Smooth muscle cell (in vitro differentiated cells): ENCODE measurements around the gene XPNPEP1. TPM values are rescaled to one million over a fixed set of nuclear protein-coding genes. Genes with fewer than 3 reads are reported as not detected.

Source experiments
- DNase-seq: peaks from one replicate; lab custom pipeline; 2025; ENCODE audit not compliant: unreplicated experiment; lab: John Stamatoyannopoulos, UW
- H2AFZ ChIP-seq: fragments of 200-600 bp; sonication (generic); 2 replicates; pipeline ENCODE4 v1.6.0; 2016; ENCODE audit warnings: antibody characterized with exemption, low read depth, mild to moderate bottlenecking
- H3F3A ChIP-seq: fragments of 200-600 bp; sonication (generic); 2 replicates; pipeline ENCODE4 v1.6.0; 2017; ENCODE audit warnings: antibody characterized with exemption, low read depth
- H3K27ac ChIP-seq: fragments of 200-600 bp; sonication (generic); 2 replicates; pipeline ENCODE4 v1.5.1; 2016; ENCODE audit warnings: low read depth, mild to moderate bottlenecking
- H3K27me3 ChIP-seq: fragments of 200-600 bp; sonication (generic); 2 replicates; pipeline ENCODE4 v1.6.1; 2016; ENCODE audit warnings: low read depth, mild to moderate bottlenecking
- H3K36me3 ChIP-seq: fragments of 200-600 bp; sonication (generic); 2 replicates; pipeline ENCODE4 v1.5.1; 2016; ENCODE audit warnings: low read depth
- H3K4me1 ChIP-seq: fragments of 200-600 bp; sonication (generic); 2 replicates; pipeline ENCODE4 v1.5.1; 2016; ENCODE audit warnings: low read depth
- H3K4me2 ChIP-seq: fragments of 200-600 bp; sonication (generic); 2 replicates; pipeline ENCODE4 v1.6.0; 2016; ENCODE audit warnings: mild to moderate bottlenecking
- H3K4me3 ChIP-seq: fragments of 200-600 bp; sonication (generic); 2 replicates; pipeline ENCODE4 v1.5.1; 2016; ENCODE audit warnings: mild to moderate bottlenecking
- H3K79me2 ChIP-seq: fragments of 200-600 bp; sonication (generic); 2 replicates; pipeline ENCODE4 v1.6.0; 2016; ENCODE audit warnings: low read depth, mild to moderate bottlenecking
- H3K9ac ChIP-seq: fragments of 200-600 bp; sonication (generic); 2 replicates; pipeline ENCODE4 v1.6.0; 2016; ENCODE audit warnings: low read depth
- H3K9me3 ChIP-seq: fragments of 200-600 bp; sonication (generic); replicated peaks from 2 replicates; pipeline ENCODE4 v1.5.1; 2016; ENCODE audit warnings: low read depth
- H4K20me1 ChIP-seq: fragments of 200-600 bp; sonication (generic); 2 replicates; pipeline ENCODE4 v1.6.0; 2016; ENCODE audit warnings: low read depth
- WGBS: methylation state at CpG from one replicate; pipeline ENCODE4 v1.1.7; 2016; ENCODE audit warnings: low lambda C conversion rate; 5-methylcytosine and 5-hydroxymethylcytosine counted together
- polyA plus RNA-seq: library from polyadenylated mRNA; unstranded; fragments of >200 nt; fragmentation: Nextera tagmentation; extraction: Ambion mirVana; gene quantifications from 2 replicates; pipeline ENCODE4 v1.2.1, GENCODE V29; 2016
- total RNA-seq: library from RNA; depleted of rRNA; stranded (reverse); fragments of >200 nt; gene quantifications from 2 replicates; pipeline ENCODE4 v1.2.3, GENCODE V29; 2014
- TF ChIP-seq, protein P1 (sequence below): fragments of 200-600 bp; sonication (generic); IDR thresholded peaks from 2 replicates; pipeline ENCODE4 v1.5.1; 2017; ENCODE audit warnings: borderline replicate concordance, mild to moderate bottlenecking, antibody characterized with exemption; ENCODE audit not compliant: insufficient read depth, poor library complexity, severe bottlenecking

The XPNPEP1 gene
- total and polyA plus RNA-seq, 2 experiments from 2014 or later, result 63.0 to 147 TPM

DNA sequence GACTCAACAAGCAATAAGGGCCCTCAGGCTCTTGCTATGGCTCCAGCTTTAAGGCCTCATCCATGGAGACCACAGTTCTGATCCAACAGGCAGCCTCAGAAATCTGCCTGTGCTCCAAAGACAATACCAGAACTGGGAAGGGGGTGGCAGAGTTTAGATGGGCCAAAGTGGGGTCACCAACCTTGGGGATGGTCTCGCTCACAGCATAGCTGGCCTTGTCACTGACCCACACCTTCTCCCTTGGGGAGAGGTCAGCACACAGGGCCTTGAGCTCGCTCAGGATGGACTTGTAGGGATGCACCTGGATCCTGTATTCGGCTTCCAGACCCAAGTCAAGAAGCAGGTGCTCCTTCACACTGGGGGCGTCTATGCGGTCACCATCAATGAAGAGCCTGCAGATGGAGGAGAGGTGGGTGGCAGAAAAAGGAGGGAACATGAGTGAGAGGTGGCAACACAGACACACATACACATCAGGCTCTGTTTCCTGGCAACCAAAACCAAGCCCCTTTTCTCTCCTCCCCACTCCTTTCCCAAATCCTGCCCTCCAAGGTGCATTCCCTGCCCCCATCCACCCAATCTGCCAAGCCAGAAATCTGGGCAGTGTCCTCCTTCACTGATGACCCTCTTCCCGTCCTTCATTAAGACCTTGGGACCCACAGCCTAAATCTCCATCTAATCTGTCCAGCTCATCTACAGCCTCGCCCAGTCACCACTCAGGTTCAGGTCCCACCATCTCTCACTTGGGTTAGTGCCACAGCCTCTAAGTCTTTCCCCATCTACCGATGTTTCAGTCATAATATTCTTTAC is 40.9 kb downstream of the XPNPEP1 start:
- TF ChIP-seq, protein P1, sequence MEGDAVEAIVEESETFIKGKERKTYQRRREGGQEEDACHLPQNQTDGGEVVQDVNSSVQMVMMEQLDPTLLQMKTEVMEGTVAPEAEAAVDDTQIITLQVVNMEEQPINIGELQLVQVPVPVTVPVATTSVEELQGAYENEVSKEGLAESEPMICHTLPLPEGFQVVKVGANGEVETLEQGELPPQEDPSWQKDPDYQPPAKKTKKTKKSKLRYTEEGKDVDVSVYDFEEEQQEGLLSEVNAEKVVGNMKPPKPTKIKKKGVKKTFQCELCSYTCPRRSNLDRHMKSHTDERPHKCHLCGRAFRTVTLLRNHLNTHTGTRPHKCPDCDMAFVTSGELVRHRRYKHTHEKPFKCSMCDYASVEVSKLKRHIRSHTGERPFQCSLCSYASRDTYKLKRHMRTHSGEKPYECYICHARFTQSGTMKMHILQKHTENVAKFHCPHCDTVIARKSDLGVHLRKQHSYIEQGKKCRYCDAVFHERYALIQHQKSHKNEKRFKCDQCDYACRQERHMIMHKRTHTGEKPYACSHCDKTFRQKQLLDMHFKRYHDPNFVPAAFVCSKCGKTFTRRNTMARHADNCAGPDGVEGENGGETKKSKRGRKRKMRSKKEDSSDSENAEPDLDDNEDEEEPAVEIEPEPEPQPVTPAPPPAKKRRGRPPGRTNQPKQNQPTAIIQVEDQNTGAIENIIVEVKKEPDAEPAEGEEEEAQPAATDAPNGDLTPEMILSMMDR, result no peak
- no peaks in the 10 kb centered on the region for H3K79me2 ChIP-seq
- 98% methylated on average over 8 of the region's 8 CpGs for WGBS
- no peaks in the 10 kb centered on the region for H3K36me3 ChIP-seq
- H2AFZ ChIP-seq, result no peak overlapping the region
- H3K4me2 ChIP-seq, result no peak overlapping the region
- no peaks in the 10 kb centered on the region for H3F3A ChIP-seq
- H3K9ac ChIP-seq, result no peak overlapping the region
- DNase-seq, result no peak
- no peak overlapping the region for H3K4me3 ChIP-seq
- no peaks in the 10 kb centered on the region for H4K20me1 ChIP-seq
- H3K4me1 ChIP-seq, result peaks cover 6% of the 10 kb centered on the region
- H3K9me3 ChIP-seq, result no peaks in the 10 kb centered on the region
- no peaks in the 10 kb centered on the region for H3K27me3 ChIP-seq
- no peak overlapping the region for H3K27ac ChIP-seq

- H3K27me3 ChIP-seq, result no peaks in the 10 kb centered on the region
- no peaks in the 10 kb centered on the region for H3K9me3 ChIP-seq
- H3K79me2 ChIP-seq, result no peaks in the 10 kb centered on the region
- TF ChIP-seq, protein P1, result no peak
- no peaks in the 10 kb centered on the region for H3K36me3 ChIP-seq
- no peak overlapping the region for H3K4me3 ChIP-seq
- DNase-seq, result no peak
- H3K4me1 ChIP-seq, result peaks cover 6% of the 10 kb centered on the region
- no peak overlapping the region for H3K4me2 ChIP-seq
- no peak overlapping the region for H2AFZ ChIP-seq
- WGBS, result 39% methylated on average over 1 of the region's 1 CpG
- H3K27ac ChIP-seq, result no peak overlapping the region
- no peaks in the 10 kb centered on the region for H4K20me1 ChIP-seq
- no peak overlapping the region for H3K9ac ChIP-seq
- H3F3A ChIP-seq, result no peaks in the 10 kb centered on the region
Observed at GRCh38 chr10:109881769-109882057, 41.6 kb downstream of the XPNPEP1 start.

DNA sequence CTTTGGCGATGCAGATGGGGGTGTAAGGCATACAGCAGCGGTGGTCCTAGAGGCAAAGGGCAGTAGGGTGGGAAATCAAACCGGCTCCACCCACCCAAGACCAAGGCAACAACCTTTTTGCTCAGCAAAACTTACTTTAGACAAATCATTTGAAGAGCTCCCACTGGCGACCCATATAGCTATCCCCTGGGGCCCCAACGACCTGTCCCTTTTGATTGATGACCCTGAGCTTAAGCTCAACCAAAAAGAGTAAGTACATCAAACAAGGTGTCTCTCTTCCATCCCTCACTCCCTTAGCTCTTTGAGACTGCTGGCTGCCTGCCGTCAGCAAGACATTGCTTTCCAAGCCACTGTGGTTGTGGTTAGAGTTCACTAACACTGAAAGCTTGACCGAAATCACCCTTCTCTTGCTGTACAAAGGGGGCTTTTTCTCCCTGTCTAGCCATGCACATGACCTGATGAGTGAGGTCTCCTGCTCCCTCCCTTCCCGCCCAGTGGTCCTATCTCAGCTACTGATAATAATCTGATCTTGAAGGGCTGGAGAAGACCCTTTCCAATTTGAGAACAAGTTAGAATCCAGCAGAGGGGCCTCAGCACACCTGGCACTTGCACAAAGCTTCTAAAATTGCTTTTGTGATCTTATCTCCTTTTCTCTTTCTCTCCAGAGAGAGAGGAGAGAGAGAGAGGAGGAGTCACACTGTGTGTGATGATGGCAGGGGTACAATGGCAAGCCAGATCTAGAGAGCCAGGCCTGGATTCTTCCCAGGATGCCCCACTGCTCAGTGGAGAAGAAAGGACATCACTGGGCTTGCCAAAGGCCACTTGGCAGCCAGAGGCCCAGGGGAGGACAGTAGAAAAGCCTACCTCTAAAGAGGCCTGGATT is 42.2 kb downstream of the XPNPEP1 start:
- Histone ChIP-seq H3K9me3 (no peaks in the 10 kb centered on the region), H3K4me3 (no peak overlapping the region), H4K20me1 (no peaks in the 10 kb centered on the region), H3K79me2 (no peaks in the 10 kb centered on the region), H3K9ac (no peak overlapping the region), H3K27ac (no peak overlapping the region), H3K4me1 (peaks cover 6% of the 10 kb centered on the region), H3F3A (no peaks in the 10 kb centered on the region), H3K27me3 (no peaks in the 10 kb centered on the region), H3K36me3 (peaks cover 5% of the 10 kb centered on the region), H2AFZ (no peak overlapping the region), H3K4me2 (no peak overlapping the region)
- no peak for DNase-seq
- 93% methylated on average over 8 of the region's 8 CpGs for WGBS
- TF ChIP-seq, protein P1, result no peak
